ENCODE results near the gene SYNE1.

Gene SYNE1

GRCh38 chr6:152609125-152609670 is 28.0 kb downstream of the SYNE1 start:
- no peak for DNase-seq

- DNase-seq: no peak
Measured at GRCh38 chr6:152605941-152606340, 31.2 kb downstream of the SYNE1 start.

GRCh38 chr6:152605342-152605741 is 31.8 kb downstream of the SYNE1 start:
- DNase-seq: no peak

GRCh38 chr6:152603911-152604310 is 33.3 kb downstream of the SYNE1 start:
- DNase-seq: no peak

- no peak for DNase-seq
Measured at GRCh38 chr6:152600022-152600421, 37.1 kb downstream of the SYNE1 start.

GRCh38 chr6:152598901-152599537 is 38.1 kb downstream of the SYNE1 start:
- no peak for DNase-seq

- DNase-seq: no peak
Measured at GRCh38 chr6:152598421-152598820, 38.7 kb downstream of the SYNE1 start.

GRCh38 chr6:152596726-152597125 is 40.4 kb downstream of the SYNE1 start:
- no peak for DNase-seq

- DNase-seq: no peak
Measured at GRCh38 chr6:152595499-152595898, 41.7 kb downstream of the SYNE1 start.

GRCh38 chr6:152594701-152595100 is 42.5 kb downstream of the SYNE1 start:
- no peak for DNase-seq

- DNase-seq: no peak
Measured at GRCh38 chr6:152588456-152588855, 48.7 kb downstream of the SYNE1 start.

- no peak for DNase-seq
Measured at GRCh38 chr6:152587473-152587872, 49.7 kb downstream of the SYNE1 start.

- DNase-seq: no peak
Measured at GRCh38 chr6:152585236-152585635, 51.9 kb downstream of the SYNE1 start.

GRCh38 chr6:152583888-152584287 is 53.3 kb downstream of the SYNE1 start:
- DNase-seq: no peak

- DNase-seq: no peak
Measured at GRCh38 chr6:152576525-152576924, 60.6 kb downstream of the SYNE1 start.

- no peak for DNase-seq
Measured at GRCh38 chr6:152575621-152576150, 61.5 kb downstream of the SYNE1 start.

GRCh38 chr6:152575161-152575560 is 62.0 kb downstream of the SYNE1 start:
- DNase-seq: no peak

- DNase-seq: no peak
Measured at GRCh38 chr6:152573762-152574161, 63.4 kb downstream of the SYNE1 start.

- no peak for DNase-seq
Measured at GRCh38 chr6:152572338-152573088, 64.6 kb downstream of the SYNE1 start.

- DNase-seq: no peak
Measured at GRCh38 chr6:152571943-152572337, 65.2 kb downstream of the SYNE1 start.

GRCh38 chr6:152571089-152571488 is 66.1 kb downstream of the SYNE1 start:
- DNase-seq: no peak

- DNase-seq: no peak
Measured at GRCh38 chr6:152566103-152566875, 70.9 kb downstream of the SYNE1 start.

GRCh38 chr6:152563177-152563576 is 74.0 kb downstream of the SYNE1 start:
- DNase-seq: no peak

All from stimulated activated CD4-positive, alpha-beta T cell treated with anti-CD3 and anti-CD28 coated beads, Interleukin-12 subunit alpha, Interleukin-12 subunit beta, amount 100 ng/mL, for 4 hours (primary cell).